Activated CD8-positive, alpha-beta memory T cell treated with anti-CD3 and anti-CD28 coated beads for 1 hour (primary cell): ENCODE data around the gene WDPCP.
A peak's percentile ranks its signal among the peaks of the same experiment; 100 is the strongest.
"Not testable (repeated sequence)": the region's sequence is repeated elsewhere in the genome, so short reads cannot be mapped to it uniquely, and the experiment has no call there.

Experiments used
- DNase-seq, 2 donors: peaks; one replicate each; pipeline ENCODE4 v3.0.0-alpha.2; 2020; ENCODE audit warnings: low read depth in 1 of 2; ENCODE audit errors: extremely low read depth in 1 of 2

Gene WDPCP

GRCh38 chr2:63588385-63589147 is at the start of gene WDPCP, which contains the start of gene MDH1:
TSS of gene WDPCP (minus strand) at chr2:63588477. CDS start at chr2:63588271, 206 bp downstream.
TSS of gene MDH1 (plus strand) at chr2:63588963. CDS start at chr2:63589044, 81 bp downstream.
- DNase-seq, result peak; percentile 76 to 80

- DNase-seq, result no peak
These were observed 44.1 kb upstream of the WDPCP start for GRCh38 chr2:63632382-63632781.

- DNase-seq, result no peak
These were observed 43.2 kb upstream of the WDPCP start for GRCh38 chr2:63631501-63631900.

- DNase-seq, result no peak
These were observed 40.2 kb upstream of the WDPCP start for GRCh38 chr2:63628403-63628942.

- DNase-seq, result no peak
These were observed 39.6 kb upstream of the WDPCP start for GRCh38 chr2:63627866-63628265.

GRCh38 chr2:63623763-63624162 is 35.5 kb upstream of the WDPCP start:
- DNase-seq, result not testable (repeated sequence)

- DNase-seq, result no peak
These were observed 34.5 kb upstream of the WDPCP start for GRCh38 chr2:63622751-63623150.

GRCh38 chr2:63619328-63619727 is 31.1 kb upstream of the WDPCP start:
- DNase-seq, result no peak

GRCh38 chr2:63617366-63617765 is 29.1 kb upstream of the WDPCP start:
- no peak for DNase-seq

GRCh38 chr2:63614983-63615945 is 27.0 kb upstream of the WDPCP start:
- no peak for DNase-seq

GRCh38 chr2:63614448-63614968 is 26.2 kb upstream of the WDPCP start:
- DNase-seq, result no peak

GRCh38 chr2:63613391-63613901 is 25.2 kb upstream of the WDPCP start:
- DNase-seq, result no peak

GRCh38 chr2:63610525-63610924 is 22.2 kb upstream of the WDPCP start:
- DNase-seq, result no peak

- DNase-seq, result not testable (repeated sequence)
These were observed 20.6 kb upstream of the WDPCP start for GRCh38 chr2:63608865-63609264.

GRCh38 chr2:63604666-63605065 is 16.4 kb upstream of the WDPCP start:
- DNase-seq, result no peak

GRCh38 chr2:63600881-63601460 is 12.7 kb upstream of the WDPCP start:
- no peak for DNase-seq

- no peak for DNase-seq
These were observed 10.7 kb upstream of the WDPCP start for GRCh38 chr2:63598981-63599380.

- no peak for DNase-seq
These were observed 8.2 kb upstream of the WDPCP start for GRCh38 chr2:63596401-63596883.

GRCh38 chr2:63594660-63595059 is 6.4 kb upstream of the WDPCP start:
- DNase-seq, result no peak

- DNase-seq, result no peak
These were observed 3.4 kb upstream of the WDPCP start for GRCh38 chr2:63591566-63592175.
